SK-N-SH treated with all-trans-retinoic acid at 6 μM for 48 hours (cell line): ENCODE results near the gene OR6B1.
A peak's percentile ranks its signal among the peaks of the same experiment; 100 is the strongest.

Experiments used
- ATAC-seq: fragments of 200-7000 bp; cut with Tn5 transposase; 3 replicates; pipeline ENCODE4 v1.9.1; 2020; ENCODE audit warnings: mild to moderate bottlenecking, moderate library complexity
- ARNTL ChIP-seq: fragments of 450-650 bp; formaldehyde crosslinking; IDR thresholded peaks from 2 replicates; pipeline ENCODE4 v1.5.0; 2020; ENCODE audit warnings: low read depth, mild to moderate bottlenecking, moderate library complexity, borderline replicate concordance
- BACH2 ChIP-seq: fragments of 250-450 bp; sonication (Bioruptor Pico); IDR thresholded peaks from 2 replicates; pipeline ENCODE4 v1.9.0; 2021; ENCODE audit warnings: mild to moderate bottlenecking, borderline replicate concordance
- CREB5 ChIP-seq: fragments of 250-450 bp; sonication (Bioruptor Pico); IDR thresholded peaks from 2 replicates; pipeline ENCODE4 v1.5.1; 2020; ENCODE audit warnings: low read depth, mild to moderate bottlenecking, moderate library complexity
- CSRNP3 ChIP-seq: fragments of 250-450 bp; sonication (Bioruptor Pico); IDR thresholded peaks from 2 replicates; pipeline ENCODE4 v1.5.1; 2021; ENCODE audit warnings: mild to moderate bottlenecking, moderate library complexity
- ESRRG ChIP-seq: fragments of 250-450 bp; sonication (Bioruptor Pico); IDR thresholded peaks from 2 replicates; pipeline ENCODE4 v1.6.1; 2021; ENCODE audit warnings: mild to moderate bottlenecking
- GLIS3 ChIP-seq: fragments of 250-450 bp; sonication (Bioruptor Pico); IDR thresholded peaks from 2 replicates; pipeline ENCODE4 v1.5.0; 2020; ENCODE audit warnings: mild to moderate bottlenecking, moderate library complexity
- ISL1 ChIP-seq: fragments of 250-450 bp; sonication (Bioruptor Pico); IDR thresholded peaks from 2 replicates; pipeline ENCODE4 v2.1.2; 2022; ENCODE audit warnings: mild to moderate bottlenecking, moderate library complexity
- PATZ1 ChIP-seq: fragments of 250-450 bp; sonication (Bioruptor Pico); IDR thresholded peaks from 2 replicates; pipeline ENCODE4 v1.8.0; 2020; ENCODE audit warnings: mild to moderate bottlenecking, moderate library complexity, borderline replicate concordance
- PPARA ChIP-seq: fragments of 250-450 bp; sonication (Bioruptor Pico); IDR thresholded peaks from 2 replicates; pipeline ENCODE4 v1.5.0; 2020; ENCODE audit warnings: mild to moderate bottlenecking, borderline replicate concordance
- RARB ChIP-seq: fragments of 250-450 bp; sonication (Bioruptor Pico); IDR thresholded peaks from 2 replicates; pipeline ENCODE4 v1.8.0; 2021; ENCODE audit warnings: mild to moderate bottlenecking, moderate library complexity
- SNAI2 ChIP-seq: fragments of 250-450 bp; sonication (Bioruptor Pico); IDR thresholded peaks from 2 replicates; pipeline ENCODE4 v1.5.0; 2020; ENCODE audit warnings: mild to moderate bottlenecking, moderate library complexity
- TOX ChIP-seq: fragments of 250-450 bp; sonication (Bioruptor Pico); IDR thresholded peaks from 2 replicates; pipeline ENCODE4 v1.8.0; 2021; ENCODE audit warnings: mild to moderate bottlenecking, moderate library complexity, borderline replicate concordance
- ZC3H10 ChIP-seq: fragments of 250-450 bp; sonication (Bioruptor Pico); IDR thresholded peaks from 2 replicates; pipeline ENCODE4 v1.5.1; 2021; ENCODE audit warnings: mild to moderate bottlenecking, moderate library complexity
- ZFP3 ChIP-seq: fragments of 250-450 bp; sonication (Bioruptor Pico); IDR thresholded peaks from 2 replicates; pipeline ENCODE4 v1.5.0; 2020; ENCODE audit warnings: mild to moderate bottlenecking, moderate library complexity
- ZFP30 ChIP-seq: fragments of 450-650 bp; formaldehyde crosslinking; IDR thresholded peaks from 2 replicates; pipeline ENCODE4 v1.5.0; 2022; ENCODE audit warnings: mild to moderate bottlenecking, moderate library complexity
- ZNF565 ChIP-seq: fragments of 450-650 bp; formaldehyde crosslinking; conservative IDR thresholded peaks from 2 replicates; pipeline ENCODE4 v1.5.0; 2020; ENCODE audit warnings: low read depth, mild to moderate bottlenecking, moderate library complexity
- ZNF70 ChIP-seq: fragments of 450-650 bp; formaldehyde crosslinking; IDR thresholded peaks from 2 replicates; pipeline ENCODE4 v1.5.0; 2020; ENCODE audit warnings: mild to moderate bottlenecking, moderate library complexity
- ZNF8 ChIP-seq: fragments of 450-650 bp; formaldehyde crosslinking; IDR thresholded peaks from 2 replicates; pipeline ENCODE4 v1.5.0; 2020; ENCODE audit warnings: mild to moderate bottlenecking, moderate library complexity
- TF ChIP-seq, protein P1 (sequence below): fragments of 250-450 bp; sonication (Bioruptor Pico); IDR thresholded peaks from 2 replicates; pipeline ENCODE4 v1.5.0; 2020; ENCODE audit warnings: mild to moderate bottlenecking, moderate library complexity
- TF ChIP-seq, protein P2 (sequence below): fragments of 250-450 bp; sonication (Bioruptor Pico); IDR thresholded peaks from 2 replicates; pipeline ENCODE4 v1.8.0; 2021; ENCODE audit warnings: low read depth, mild to moderate bottlenecking, moderate library complexity, borderline replicate concordance

OR6B1 gene

GRCh38 chr7:144019457-144019856, 19.3 kb downstream of the OR6B1 start:
- peak; percentile 93 for ATAC-seq
- TF ChIP-seq ZNF8 (CRISPR knock-in tag) (no peak), ARNTL (no peak), GLIS3 (CRISPR knock-in tag) (no peak), RARB (CRISPR knock-in tag) (no peak), CREB5 (CRISPR knock-in tag) (no peak), ZC3H10 (CRISPR knock-in tag) (no peak), ZFP3 (CRISPR knock-in tag) (no peak), ZFP30 (CRISPR knock-in tag) (no peak), SNAI2 (CRISPR knock-in tag) (no peak)

- no peak for TF ChIP-seq CSRNP3 (CRISPR knock-in tag)
- ATAC-seq: no peak
These were observed 20.2 kb downstream of the OR6B1 start for GRCh38 chr7:144020340-144020739.

DNA sequence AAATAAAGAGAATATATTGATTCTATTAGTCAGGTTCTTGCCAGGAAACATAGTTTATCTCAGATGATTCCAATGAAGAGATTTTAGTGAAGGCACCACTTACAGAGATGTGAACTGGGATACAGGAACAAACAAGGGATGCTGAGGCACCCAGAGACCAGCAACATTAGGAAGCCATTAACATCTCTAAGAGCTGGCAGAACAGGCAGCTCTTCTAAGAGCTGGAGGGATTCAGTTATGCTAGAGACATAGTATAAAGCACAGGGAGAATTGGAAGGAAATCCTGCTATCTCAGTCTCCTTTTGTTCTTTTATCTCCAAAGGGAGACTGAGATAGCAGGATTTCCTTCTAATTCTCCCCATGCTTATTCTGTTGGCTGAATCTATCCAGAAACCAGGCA, 22.0 kb downstream of the OR6B1 start:
- no peak for ATAC-seq
- TF ChIP-seq ZFP30 (CRISPR knock-in tag) (no peak), ZFP3 (CRISPR knock-in tag) (no peak), CREB5 (CRISPR knock-in tag) (no peak), BACH2 (no peak), PPARA (no peak), PATZ1 (CRISPR knock-in tag) (no peak), ISL1 (CRISPR knock-in tag) (no peak)
- TF ChIP-seq, protein P1, sequence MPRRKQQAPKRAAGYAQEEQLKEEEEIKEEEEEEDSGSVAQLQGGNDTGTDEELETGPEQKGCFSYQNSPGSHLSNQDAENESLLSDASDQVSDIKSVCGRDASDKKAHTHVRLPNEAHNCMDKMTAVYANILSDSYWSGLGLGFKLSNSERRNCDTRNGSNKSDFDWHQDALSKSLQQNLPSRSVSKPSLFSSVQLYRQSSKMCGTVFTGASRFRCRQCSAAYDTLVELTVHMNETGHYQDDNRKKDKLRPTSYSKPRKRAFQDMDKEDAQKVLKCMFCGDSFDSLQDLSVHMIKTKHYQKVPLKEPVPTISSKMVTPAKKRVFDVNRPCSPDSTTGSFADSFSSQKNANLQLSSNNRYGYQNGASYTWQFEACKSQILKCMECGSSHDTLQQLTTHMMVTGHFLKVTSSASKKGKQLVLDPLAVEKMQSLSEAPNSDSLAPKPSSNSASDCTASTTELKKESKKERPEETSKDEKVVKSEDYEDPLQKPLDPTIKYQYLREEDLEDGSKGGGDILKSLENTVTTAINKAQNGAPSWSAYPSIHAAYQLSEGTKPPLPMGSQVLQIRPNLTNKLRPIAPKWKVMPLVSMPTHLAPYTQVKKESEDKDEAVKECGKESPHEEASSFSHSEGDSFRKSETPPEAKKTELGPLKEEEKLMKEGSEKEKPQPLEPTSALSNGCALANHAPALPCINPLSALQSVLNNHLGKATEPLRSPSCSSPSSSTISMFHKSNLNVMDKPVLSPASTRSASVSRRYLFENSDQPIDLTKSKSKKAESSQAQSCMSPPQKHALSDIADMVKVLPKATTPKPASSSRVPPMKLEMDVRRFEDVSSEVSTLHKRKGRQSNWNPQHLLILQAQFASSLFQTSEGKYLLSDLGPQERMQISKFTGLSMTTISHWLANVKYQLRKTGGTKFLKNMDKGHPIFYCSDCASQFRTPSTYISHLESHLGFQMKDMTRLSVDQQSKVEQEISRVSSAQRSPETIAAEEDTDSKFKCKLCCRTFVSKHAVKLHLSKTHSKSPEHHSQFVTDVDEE: no peak

DNA sequence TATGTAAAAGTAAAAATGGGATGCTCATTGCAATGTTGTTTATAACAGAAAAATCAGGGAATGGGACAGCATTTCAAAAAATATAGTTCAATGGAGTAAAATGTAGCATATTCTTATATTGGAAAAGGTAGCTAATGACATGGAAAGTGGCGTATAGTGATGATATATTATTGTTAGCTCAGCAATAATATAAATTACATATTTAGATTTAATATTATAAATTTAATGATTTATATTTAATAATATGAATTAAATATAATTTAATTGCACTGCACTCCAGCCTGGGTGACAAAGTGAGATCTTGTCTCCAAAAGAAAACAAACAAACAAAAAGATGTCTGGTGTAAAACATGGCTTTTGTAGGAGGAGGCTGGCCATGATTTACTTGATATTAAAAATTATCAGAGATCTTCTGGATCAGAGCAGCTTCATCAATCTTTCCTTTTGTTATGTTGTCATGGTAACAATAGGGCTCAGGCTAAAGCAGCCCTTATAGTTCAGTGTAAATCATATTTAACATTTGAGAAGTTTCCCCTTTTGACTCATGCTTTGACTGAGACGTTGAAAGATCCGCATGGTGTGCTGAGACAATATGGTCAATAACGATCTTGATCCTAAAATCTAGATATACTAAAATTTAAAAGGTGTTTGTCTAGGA, 23.2 kb downstream of the OR6B1 start:
- ATAC-seq: no peak
- TF ChIP-seq ZNF8 (CRISPR knock-in tag): no peak
- TF ChIP-seq ZFP30 (CRISPR knock-in tag): no peak
- TF ChIP-seq, protein P2, sequence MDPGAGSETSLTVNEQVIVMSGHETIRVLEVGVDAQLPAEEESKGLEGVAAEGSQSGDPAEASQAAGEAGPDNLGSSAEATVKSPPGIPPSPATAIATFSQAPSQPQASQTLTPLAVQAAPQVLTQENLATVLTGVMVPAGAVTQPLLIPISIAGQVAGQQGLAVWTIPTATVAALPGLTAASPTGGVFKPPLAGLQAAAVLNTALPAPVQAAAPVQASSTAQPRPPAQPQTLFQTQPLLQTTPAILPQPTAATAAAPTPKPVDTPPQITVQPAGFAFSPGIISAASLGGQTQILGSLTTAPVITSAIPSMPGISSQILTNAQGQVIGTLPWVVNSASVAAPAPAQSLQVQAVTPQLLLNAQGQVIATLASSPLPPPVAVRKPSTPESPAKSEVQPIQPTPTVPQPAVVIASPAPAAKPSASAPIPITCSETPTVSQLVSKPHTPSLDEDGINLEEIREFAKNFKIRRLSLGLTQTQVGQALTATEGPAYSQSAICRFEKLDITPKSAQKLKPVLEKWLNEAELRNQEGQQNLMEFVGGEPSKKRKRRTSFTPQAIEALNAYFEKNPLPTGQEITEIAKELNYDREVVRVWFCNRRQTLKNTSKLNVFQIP (CRISPR knock-in tag): no peak
- no peak for TF ChIP-seq CREB5 (CRISPR knock-in tag)
- no peak for TF ChIP-seq ESRRG (CRISPR knock-in tag)
- no peak for TF ChIP-seq ZNF70
- no peak for TF ChIP-seq TOX
- TF ChIP-seq, protein P1: no peak
- no peak for TF ChIP-seq ARNTL
- TF ChIP-seq PPARA: no peak
- no peak for TF ChIP-seq ZNF565 (CRISPR knock-in tag)
- TF ChIP-seq RARB (CRISPR knock-in tag): no peak
- no peak for TF ChIP-seq GLIS3 (CRISPR knock-in tag)
- TF ChIP-seq ZFP3 (CRISPR knock-in tag): no peak
- no peak for TF ChIP-seq ZC3H10 (CRISPR knock-in tag)
- no peak for TF ChIP-seq SNAI2 (CRISPR knock-in tag)
